Endometrial microvascular endothelial cells (primary cell): ENCODE results near the gene DBT. TPM values are rescaled to one million over a fixed set of nuclear protein-coding genes. Genes with fewer than 3 reads are reported as not detected.
"Not testable (repeated sequence)": the region's sequence is repeated elsewhere in the genome, so short reads cannot be mapped to it uniquely, and the experiment has no call there.

ENCODE experiments used
- in situ Hi-C: cut with HindIII; loops from 2 replicates; pipeline ENCODE4 v1.10.0; 2017; ENCODE audit warnings: low sequenced_read_pairs, low pct_unique_long_range_greater_than_20kb; ENCODE audit errors: inconsistent ontology term
- total RNA-seq: library from RNA; depleted of rRNA; stranded (reverse); fragments of >200 nt; gene quantifications from one replicate; pipeline ENCODE4 v1.2.3, GENCODE V29; 2015; ENCODE audit errors: inconsistent ontology term

Gene DBT
- total RNA-seq, 1 donor from 2014 or later, result 2.8 TPM

- in situ Hi-C loops, result no loop called here
Observed at GRCh38 chr1:100213141-100213540, 36.5 kb downstream of the DBT start.

GRCh38 chr1:100206301-100206700 is 43.3 kb downstream of the DBT start:
- in situ Hi-C loops, result no loop called here

DNA sequence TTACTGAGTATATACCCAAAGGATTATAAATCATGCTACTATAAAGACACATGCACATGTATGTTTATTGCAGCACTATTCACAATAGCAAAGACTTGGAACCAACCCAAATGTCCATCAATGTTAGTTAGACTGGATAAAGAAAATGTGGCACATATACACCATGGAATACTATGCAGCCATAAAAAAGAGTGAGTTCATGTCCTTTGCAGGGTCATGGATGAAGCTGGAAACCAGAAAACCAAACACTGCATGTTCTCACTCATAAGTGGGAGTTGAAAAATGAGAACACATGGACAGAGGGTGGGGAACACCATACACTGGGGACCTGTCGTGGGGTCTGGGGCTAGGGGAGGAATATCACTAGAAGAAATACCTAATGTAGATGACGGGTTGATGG is 44.0 kb downstream of the DBT start:
- in situ Hi-C loops, result not testable (repeated sequence)

- in situ Hi-C loops, result not testable (repeated sequence)
Observed at GRCh38 chr1:100205103-100205502, 44.5 kb downstream of the DBT start.

DNA sequence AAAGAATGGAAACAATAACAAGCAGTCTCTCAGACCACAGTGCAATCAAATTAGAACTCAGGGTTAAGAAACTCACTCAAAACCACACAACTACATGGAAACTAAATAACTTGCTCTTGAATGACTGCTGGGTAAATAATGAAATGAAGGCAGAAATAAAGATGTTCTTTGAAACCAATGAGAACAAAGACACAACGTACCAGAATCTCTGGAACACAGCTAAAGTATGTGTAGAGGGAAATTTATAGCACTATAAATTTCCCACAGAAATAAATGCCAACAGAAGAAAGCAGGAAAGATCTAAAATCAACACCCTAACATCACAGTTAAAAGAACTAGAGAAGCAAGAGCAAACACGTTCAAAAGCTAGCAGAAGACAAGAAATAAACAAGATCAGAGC is 46.9 kb downstream of the DBT start:
- in situ Hi-C loops, result not testable (repeated sequence)

- in situ Hi-C loops, result not testable (repeated sequence)
Observed at GRCh38 chr1:100200060-100200459, 49.6 kb downstream of the DBT start.

GRCh38 chr1:100198596-100198995 is 51.0 kb downstream of the DBT start:
- in situ Hi-C loops, result no loop called here

GRCh38 chr1:100188617-100189016 is 61.0 kb downstream of the DBT start:
- in situ Hi-C loops, result no loop called here

GRCh38 chr1:100187912-100188311 is 61.7 kb downstream of the DBT start:
- in situ Hi-C loops, result no loop called here

DNA sequence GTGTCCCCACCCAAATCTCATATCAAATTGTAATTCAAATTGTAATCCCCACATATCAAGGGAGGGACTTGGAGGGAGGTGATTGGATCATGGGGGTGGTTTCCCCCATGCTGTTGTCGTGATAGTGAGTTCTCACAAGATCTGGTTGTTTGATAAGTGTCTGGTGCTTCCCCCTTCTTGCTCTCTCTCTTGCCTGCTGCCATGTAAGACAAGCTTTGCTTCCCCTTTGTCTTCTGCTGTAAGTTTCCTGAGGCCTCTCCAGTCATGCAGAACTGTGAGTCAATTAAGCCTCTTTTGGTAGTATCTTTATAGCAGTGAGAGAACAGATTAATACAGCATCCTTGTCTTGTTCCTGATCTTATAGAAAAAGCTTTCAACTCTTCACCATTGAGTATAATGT is 65.1 kb downstream of the DBT start:
- in situ Hi-C loops, result no loop called here

DNA sequence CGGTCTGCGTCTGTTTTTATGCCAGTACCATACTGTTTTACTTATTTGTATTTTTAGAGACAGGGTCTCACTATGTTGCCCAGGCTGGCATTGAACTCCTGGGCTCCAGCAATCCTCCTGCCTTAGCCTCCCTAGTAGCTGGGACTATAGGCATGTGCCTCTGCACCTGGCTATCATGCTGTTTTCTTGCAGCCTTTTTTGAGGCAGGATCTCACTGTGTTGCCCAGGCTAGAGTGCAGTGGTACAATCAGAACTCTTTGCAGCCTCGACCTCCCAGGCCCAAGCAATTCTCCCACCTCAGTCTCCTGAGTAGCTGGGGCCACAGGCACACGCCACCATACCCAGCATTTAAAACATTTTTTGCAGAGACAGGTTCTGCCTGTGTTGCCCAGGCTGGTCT is 66.3 kb downstream of the DBT start:
- in situ Hi-C loops, result no loop called here

GRCh38 chr1:100178091-100178490 is 71.5 kb downstream of the DBT start, which contains the start of gene LRRC39:
TSS of gene LRRC39 (minus strand) at chr1:100178256. CDS start at chr1:100168516, 9,740 bp downstream.
- in situ Hi-C loops, result no loop called here

DNA sequence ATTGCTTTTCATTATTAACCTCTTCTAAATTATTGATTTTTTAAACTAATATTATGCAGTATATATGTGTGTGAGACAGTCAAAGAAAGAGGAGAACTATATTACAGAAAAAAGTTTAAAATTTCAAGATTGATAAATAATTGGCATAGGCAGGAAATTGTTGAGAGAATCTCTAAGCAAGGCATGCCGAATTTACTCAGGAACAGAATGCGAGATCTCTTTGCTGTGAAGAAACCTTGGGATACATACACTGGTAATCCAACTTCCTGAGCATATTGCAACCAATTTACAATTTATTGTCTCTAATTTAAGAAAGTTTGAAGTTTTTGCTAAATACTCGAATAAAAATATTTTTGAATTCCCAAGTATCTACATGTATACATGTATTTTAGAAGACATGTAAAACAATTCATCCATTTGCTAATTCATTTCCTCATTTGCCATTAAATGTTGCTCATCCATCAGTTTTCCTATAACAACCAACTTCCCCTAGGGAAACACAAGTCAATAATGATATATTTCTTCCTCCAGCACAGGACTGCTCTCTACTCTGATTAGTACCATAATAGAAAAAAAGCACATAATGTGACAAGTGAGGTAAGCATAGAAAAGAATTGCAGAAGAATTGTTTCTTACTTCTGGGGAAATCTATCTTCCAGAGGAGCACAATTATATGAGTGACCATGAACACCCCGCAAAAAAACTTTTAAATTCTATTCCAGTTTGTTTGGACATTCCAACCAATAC is 72.2 kb downstream of the DBT start:
- in situ Hi-C loops, result no loop called here

GRCh38 chr1:100168051-100168450 is 81.6 kb downstream of the DBT start:
- in situ Hi-C loops, result no loop called here

GRCh38 chr1:100164702-100165101 is 84.9 kb downstream of the DBT start:
- in situ Hi-C loops, result no loop called here

DNA sequence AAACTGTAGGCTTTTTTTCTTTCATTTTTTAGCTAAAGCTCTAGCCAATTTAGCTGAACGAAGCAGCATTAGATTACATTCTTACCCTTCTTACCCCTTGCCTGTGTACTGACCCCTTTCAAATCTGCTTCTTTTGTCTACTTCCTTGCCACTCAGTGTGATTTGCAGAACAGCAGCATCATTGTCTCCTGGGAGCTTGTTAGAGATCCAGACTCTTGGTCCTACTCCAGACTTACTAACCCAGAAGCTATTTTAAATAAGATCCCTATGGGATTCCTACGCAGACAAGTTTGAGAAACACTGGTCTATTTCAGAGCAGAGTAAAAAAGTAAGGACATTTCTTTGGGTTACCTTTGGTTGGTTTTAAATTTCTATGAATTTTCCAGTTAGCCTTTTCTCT is 85.4 kb downstream of the DBT start:
- in situ Hi-C loops, result no loop called here

GRCh38 chr1:100162881-100163280 is 86.8 kb downstream of the DBT start:
- in situ Hi-C loops, result no loop called here

GRCh38 chr1:100152271-100152670 is 97.4 kb downstream of the DBT start:
- in situ Hi-C loops, result no loop called here

DNA sequence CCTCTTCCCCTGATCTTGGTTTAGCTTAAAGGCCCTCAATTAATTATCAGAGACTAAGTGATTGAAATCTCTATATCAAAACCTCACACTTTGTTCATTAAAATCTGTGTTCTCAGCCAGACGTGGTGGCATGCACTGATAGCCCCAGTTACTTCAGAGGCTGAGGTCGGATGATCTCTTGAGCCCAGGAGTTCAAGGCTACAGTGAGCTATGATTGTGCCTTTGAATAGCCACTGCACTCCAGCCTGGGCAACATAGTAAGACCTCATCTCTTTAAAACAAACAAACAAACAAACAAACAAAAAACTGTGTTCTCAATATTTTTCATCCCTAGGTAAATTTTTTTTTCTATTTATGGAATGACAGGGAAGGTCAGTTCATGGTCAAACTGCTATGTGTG is 98.0 kb downstream of the DBT start:
- in situ Hi-C loops, result no loop called here

- in situ Hi-C loops, result no loop called here
Observed at GRCh38 chr1:100147875-100148274, 101.8 kb downstream of the DBT start.

GRCh38 chr1:100146958-100147357 is 102.7 kb downstream of the DBT start:
- in situ Hi-C loops, result no loop called here
